ENCODE results near the gene TRAPPC2L. TPM values are rescaled to one million over a fixed set of nuclear protein-coding genes. Genes with fewer than 3 reads are reported as not detected.
A peak's percentile ranks its signal among the peaks of the same experiment; 100 is the strongest.

Gene TRAPPC2L
- total and polyA plus RNA-seq, 2 of the 13 experiments (the other 11 are each of a cell fraction or from before 2014, with no cell fraction given) = 96.3 to 107 TPM

GRCh38 chr16:88807626-88808453, 49.1 kb upstream of the TRAPPC2L start:
- intact Hi-C loops (cut with micrococcal nuclease; ENCODE audit: unreplicated experiment) = no loop called here
- Histone ChIP-seq H3K4me3 (replicated peaks in 1 of 3; ENCODE audit: insufficient read depth in 1 of 3, low read depth in 2 of 3, low read length in 3 of 3) (no peak overlapping the region), H3K9ac (ENCODE audit: insufficient read depth, low read depth, low read length) (no peak overlapping the region), H3K36me3 (replicated peaks in 1 of 2; ENCODE audit: control insufficient read depth in 1 of 2, insufficient read depth in 2 of 2, low read length in 2 of 2) (peaks cover 15 to 43% of the 10 kb centered on the region in 2 experiments), H4K20me1 (ENCODE audit: insufficient read depth, low read length) (peaks cover 14% of the 10 kb centered on the region; the same call in 1 of the 2 replicates), H3K79me2 (ENCODE audit: insufficient read depth, low read length) (peaks cover 35% of the 10 kb centered on the region), H3K27me3 (ENCODE audit: control insufficient read depth in 1 of 2, insufficient read depth in 2 of 2, low read length in 2 of 2) (no peaks in the 10 kb centered on the region), H3K4me1 (ENCODE audit: insufficient read depth, low read length) (peaks cover 40% of the 10 kb centered on the region), H3K27ac (ENCODE audit: extremely low read length, insufficient read depth, low read length) (no peak overlapping the region), H2AFZ (ENCODE audit: low read length) (no peak overlapping the region), H3K9me3 (ENCODE audit: low read length) (no peaks in the 10 kb centered on the region), H3K4me2 (ENCODE audit: low read depth, low read length) (no peak overlapping the region)
- ChIA-PET POLR2A (interaction anchor here (1.4 kb wide), 1 partner anchor 48 kb away, joined by 4 read pairs; no protein-coding TSS in a partner anchor), CTCF (ENCODE audit: low intra/inter-chr PET ratio, low total read pairs) (no interaction called here)
- no peak for ATAC-seq
- FAIRE-seq = no peak
- in situ Hi-C loops (cut with HindIII; ENCODE audit: extremely low pct_ligation_motif_present, low pct_unique_long_range_greater_than_20kb) = no loop called here
- BruUV-seq (replicated peaks) = no TSS peak
- no peak for DNase-seq (ENCODE audit: low spot score)
- 97% methylated on average over 25 of the region's 26 CpGs for WGBS (ENCODE audit: low lambda C conversion rate)
- no peak for TF ChIP-seq EZH2 (conservative IDR thresholded peaks at IDR 0.05; ENCODE audit: low read depth, low read length)
- TF ChIP-seq ZSCAN5A (CRISPR knock-in tag; IDR thresholded peaks at IDR 0.05; ENCODE audit: borderline replicate concordance) = 0 out of 2 replicates have a peak, but pooled peaks have one; percentile 37
- peak; percentile 44 for TF ChIP-seq SRSF4 (IDR thresholded peaks at IDR 0.05; ENCODE audit: low read depth, low read length, poor library complexity, severe bottlenecking)
- peak; percentile 87 for TF ChIP-seq RBFOX2 (IDR thresholded peaks at IDR 0.05; ENCODE audit: low read depth, low read length)
- peak; percentile 45 for TF ChIP-seq ZNF574 (CRISPR knock-in tag; IDR thresholded peaks at IDR 0.05)
- peak; percentile 64 for TF ChIP-seq POLR2G (IDR thresholded peaks at IDR 0.05; ENCODE audit: low read depth, low read length)
- TF ChIP-seq HIVEP1 (CRISPR knock-in tag; IDR thresholded peaks at IDR 0.05) = 0 out of 2 replicates have a peak, but pooled peaks have one; percentile 11
- TF ChIP-seq ZNF253 (CRISPR knock-in tag; IDR thresholded peaks at IDR 0.05; ENCODE audit: borderline replicate concordance) = 0 out of 2 replicates have a peak, but pooled peaks have one; percentile 12
- peak; percentile 37; the same call in 1 of the 2 replicates for TF ChIP-seq ZNF709 (CRISPR knock-in tag; IDR thresholded peaks at IDR 0.05)
- 0 out of 2 replicates have a peak, but pooled peaks have one; percentile 66 for TF ChIP-seq CAMTA2 (CRISPR knock-in tag; IDR thresholded peaks at IDR 0.05; ENCODE audit: borderline replicate concordance)
- TF ChIP-seq HNRNPLL (IDR thresholded peaks at IDR 0.05; ENCODE audit: low read depth, low read length, poor library complexity, severe bottlenecking) = peak; percentile 22
- no peak for TF ChIP-seq NONO (IDR thresholded peaks at IDR 0.05)
- peak; percentile 58; the same call in 1 of the 2 replicates for TF ChIP-seq NONO (CRISPR knock-in tag; conservative IDR thresholded peaks at IDR 0.05)
- peak; percentile 15; the same call in 1 of the 2 replicates for TF ChIP-seq POLR2AphosphoS5 (IDR thresholded peaks at IDR 0.05; ENCODE audit: low read depth, low read length)
- no peak for TF ChIP-seq NCOA2 (CRISPR knock-in tag; IDR thresholded peaks at IDR 0.05)
- 0 out of 2 replicates have a peak, but pooled peaks have one; percentile 32 for TF ChIP-seq SAFB2 (CRISPR knock-in tag; IDR thresholded peaks at IDR 0.05; ENCODE audit: borderline replicate concordance, low read depth)
- no peak for TF ChIP-seq ZNF34 (CRISPR knock-in tag; IDR thresholded peaks at IDR 0.05; ENCODE audit: borderline replicate concordance)
- TF ChIP-seq ZNF576 (CRISPR knock-in tag; IDR thresholded peaks at IDR 0.05) = peak; percentile 48; the same call in 1 of the 2 replicates
- no peak for TF ChIP-seq ZNF468 (CRISPR knock-in tag; IDR thresholded peaks at IDR 0.05)

All from HepG2 (cell line).